ENCODE data around the gene UGT1A3.

UGT1A3 gene

DNA sequence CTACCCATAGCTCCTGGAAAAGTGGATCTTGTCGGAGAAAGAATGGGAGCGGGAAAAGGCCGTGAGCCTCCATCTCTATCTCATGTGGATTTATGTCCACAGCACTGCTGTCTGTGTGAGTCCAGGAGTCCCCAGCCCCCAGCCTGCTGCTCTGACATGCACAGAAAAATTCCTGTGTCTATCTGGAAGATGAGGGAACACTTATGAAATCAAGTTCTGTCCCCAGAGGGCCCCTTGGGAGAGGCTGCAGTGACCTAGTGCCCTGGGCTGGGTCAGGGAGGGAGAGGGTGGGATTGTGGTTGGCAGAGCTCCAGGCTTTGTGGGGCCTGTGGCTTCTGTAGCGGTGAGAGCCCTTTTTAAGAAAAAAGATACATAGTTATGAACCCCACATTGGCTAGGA is 87.9 kb downstream of the UGT1A3 start:
- no peak for DNase-seq (ENCODE audit: low read depth)

DNA sequence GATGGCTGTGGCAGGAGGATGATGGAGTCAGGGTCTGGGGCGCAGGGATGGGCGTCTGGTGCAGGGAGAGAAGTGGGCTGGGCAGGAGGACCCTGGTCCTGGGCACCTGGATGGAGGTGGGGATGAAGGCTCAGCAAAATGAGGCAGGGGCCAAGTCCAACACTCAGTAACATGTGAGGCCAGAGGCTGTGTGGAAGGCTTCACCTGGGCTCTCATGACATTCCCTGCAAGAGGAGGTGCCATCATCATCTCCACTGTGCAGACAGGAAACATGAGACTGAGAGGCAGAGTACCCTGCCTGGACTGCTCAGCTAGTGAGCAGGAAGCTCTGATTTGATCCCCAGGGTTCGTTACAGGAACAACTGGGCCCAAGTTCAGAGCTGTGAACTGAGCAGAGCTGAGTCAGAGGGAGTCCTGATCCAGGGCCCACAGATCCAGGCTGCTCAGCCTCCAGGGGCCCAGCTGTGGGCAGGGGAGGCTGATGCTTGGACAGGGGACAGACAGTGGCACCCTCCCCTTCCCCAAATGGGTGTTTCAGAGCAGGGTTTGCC is 88.6 kb downstream of the UGT1A3 start:
- DNase-seq (ENCODE audit: low read depth), result no peak

DNA sequence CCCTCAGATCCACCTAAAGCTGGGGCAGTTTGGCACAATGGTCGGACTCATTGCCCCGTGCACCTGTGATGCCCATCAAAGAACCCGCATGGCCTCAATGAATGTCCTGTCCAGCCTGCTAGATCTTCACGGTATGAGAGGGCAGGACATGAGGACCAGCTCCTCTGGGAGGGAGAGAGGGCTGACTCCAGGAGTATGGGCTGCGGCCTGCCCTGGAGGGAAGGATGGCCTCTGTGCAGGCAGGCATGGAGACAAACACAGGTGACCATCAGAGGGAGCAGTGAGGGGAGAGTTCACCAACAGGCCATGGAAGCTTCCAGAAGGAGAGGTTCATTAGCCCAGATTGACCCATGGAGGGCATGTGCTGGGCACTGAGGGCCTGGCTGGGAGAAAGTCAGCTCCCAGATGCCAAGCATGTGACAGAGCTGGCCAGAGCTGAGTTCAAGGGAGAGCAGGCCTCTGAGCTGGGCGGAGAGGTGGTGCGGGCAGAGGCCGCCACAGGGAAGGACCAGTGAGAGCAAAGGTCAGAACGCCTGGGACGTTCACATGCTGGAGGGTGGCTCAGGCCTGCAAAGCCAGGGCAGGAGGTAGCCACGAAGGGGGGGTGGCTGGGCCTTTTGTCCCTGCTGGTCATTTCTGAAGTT is 89.3 kb downstream of the UGT1A3 start:
- DNase-seq (ENCODE audit: low read depth), result no peak

DNA sequence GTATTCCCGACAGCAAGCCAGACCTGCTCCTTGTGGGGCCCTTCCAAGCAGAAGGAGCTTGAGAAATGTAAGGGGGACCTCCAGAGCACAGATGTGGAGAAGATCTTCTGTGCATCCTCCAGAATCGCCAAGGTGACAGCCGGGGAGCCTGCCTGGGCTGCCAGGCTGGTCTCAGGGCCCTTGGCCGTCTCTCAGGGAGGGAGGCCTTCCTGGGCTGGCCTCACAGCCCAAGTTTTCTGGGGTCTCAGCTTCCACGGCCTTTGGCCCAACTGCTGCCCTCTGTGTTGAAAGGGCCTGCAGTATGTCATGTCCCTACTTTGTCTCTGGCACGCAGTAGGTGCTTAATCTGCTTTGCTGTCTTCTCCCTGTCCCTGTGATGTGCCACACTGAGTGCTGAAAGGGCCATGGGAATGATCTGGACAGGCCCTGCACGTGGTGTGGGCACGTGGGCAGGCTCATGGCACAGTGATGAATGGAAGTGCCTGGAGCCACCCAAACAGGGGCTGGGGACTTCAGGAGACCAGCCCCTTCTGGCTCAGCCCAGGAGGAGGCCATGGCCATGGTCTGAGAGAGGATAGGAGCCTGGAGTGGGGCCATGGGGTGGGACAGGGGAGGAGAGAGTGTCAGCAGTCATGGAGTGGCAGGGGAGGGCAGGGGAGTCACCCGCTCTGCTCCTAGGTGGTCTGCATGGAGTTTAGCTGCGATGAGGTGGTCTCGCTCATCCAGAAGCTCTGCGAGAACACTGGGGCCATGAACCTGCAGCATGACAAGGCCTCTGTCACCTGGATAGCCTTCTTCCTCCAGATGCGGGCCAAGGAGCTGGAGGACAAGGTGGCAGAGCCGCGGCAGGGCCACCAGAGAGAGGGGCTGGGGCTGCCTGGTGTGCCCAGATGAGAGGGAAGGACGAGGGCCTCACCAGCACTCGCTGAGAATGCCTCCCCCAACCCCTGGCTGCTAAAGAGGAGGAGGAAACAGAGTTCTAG is 90.1 kb downstream of the UGT1A3 start:
- DNase-seq (ENCODE audit: low read depth), result no peak

DNA sequence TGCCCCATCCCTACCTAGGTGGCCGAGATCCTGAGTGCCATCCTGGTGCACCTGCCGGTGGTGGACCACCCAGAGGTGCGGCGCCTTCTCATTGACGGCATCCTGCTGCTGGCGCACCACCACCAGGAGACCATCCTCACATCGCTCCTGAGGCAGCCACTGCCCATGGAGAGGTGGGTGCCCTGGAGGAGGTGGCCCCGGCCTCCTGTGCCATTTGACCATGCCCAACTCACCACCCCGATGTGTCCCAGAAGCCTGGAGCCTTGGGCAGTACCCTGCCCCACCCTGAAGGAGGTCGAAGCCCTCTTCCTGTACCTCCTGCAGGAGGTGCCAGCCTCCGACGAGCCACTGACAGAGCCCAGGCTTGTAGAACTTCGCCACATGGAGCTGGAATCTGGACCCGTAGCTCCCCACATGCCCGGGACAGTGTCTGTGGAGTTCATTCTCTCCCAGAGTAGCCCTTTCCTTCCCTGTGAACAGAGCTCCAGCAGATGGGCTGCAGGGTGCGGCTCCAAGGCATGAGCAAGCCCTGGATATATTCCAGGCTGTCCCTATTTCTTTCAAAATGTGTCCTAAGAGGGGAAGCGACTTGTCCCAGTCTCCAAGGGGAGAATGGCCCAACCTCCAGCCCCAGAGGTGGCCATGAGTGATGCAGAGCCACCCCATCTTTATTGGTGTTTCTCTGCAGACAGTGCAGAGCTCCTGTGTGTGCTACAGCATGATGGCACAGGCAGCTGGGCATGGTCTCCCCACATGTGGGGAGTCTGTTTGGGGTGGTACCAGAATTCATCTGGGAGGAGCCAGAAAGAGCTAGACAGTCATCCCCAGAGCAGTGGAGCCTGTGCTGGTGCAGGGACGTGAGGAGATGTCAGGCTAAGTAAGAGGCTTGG is 91.3 kb downstream of the UGT1A3 start:
- no peak for DNase-seq (ENCODE audit: low read depth)

DNA sequence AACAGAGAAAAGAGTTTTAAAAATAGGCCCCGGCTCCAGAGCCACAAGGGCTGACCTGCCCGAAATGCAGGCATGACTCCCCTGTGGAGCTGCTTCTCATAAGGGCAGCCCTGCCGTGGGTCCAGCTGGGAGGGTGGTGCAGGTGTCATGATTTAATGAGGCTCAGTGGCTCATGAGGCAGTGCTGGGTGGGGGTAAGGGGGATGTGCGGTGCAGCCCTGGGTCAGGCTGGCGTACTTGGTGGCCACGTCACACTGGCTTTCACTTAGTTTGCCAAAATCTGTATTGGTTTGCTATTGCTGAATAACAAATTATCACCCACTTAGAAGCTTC is 91.9 kb downstream of the UGT1A3 start:
- DNase-seq (ENCODE audit: low read depth), result no peak

DNA sequence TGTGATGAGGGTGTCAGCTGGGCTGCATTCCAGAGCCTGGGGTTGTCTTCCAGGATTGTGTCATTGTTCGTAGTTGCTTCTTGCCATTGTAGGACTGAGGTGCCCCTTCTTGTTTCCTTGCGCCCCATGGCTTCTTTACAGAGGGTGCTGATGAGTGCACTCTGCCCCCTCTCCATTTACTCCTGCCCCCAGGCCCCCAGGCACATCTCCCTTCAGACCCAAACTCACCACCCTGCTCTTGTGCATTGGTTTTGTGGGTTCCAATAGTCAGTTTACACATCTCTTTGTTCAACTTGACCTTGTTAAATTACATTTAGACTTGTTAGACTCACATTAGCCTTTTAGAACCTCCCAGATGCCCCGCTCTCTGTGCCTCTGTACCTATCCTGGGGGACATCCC is 92.4 kb downstream of the UGT1A3 start:
- no peak for DNase-seq (ENCODE audit: low read depth)

DNA sequence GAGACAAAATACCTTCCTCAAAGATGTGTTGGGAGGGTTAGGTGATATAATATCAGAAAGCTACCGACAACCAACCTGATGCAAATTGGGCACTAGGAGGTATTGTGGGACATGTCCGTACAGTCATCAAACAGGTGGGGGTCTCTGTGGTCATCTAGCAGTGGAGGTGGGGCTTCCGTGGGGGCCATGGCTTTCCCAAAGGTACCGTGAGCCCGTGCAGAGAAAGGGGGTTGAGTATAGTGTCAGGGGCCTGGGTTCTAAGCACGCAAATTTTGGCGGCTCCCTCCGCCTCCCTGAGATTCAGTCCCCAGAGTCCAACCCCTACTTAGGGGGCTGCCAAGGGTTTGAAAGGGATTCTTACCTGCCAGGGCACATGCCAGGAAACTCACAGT is 92.9 kb downstream of the UGT1A3 start:
- DNase-seq (ENCODE audit: low read depth), result no peak

DNA sequence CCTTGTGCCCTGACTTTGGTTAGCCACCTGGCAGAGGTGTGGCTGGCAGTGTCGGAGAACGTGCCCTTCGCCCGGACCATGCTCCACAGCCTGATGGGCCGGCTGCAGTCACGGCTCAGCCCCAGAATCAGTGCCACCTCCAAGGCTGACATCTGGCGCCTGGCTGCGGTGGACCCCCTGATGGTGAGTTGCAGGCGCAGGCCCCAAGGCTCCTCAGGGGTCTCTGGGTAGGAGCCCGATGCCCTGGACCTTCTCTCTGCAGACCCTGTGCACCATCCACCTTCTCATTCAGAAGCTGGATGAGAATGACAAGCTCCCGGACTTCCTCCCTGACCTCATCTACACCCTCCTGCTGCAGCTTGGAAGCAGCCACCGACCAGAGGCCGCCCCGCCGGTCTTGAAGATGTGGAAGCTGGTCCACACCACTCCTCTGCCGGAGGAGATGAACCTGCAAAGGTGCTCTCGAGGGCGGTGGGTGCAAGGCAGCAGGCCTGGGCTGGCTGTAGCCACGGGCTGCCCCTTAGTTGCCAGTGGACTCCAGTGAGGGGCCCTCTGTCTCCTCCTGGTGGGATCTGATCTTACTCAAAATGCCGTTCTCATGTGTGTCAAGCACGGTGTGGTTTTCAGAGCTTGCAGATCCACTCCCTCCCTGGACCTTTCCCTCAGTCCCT is 93.4 kb downstream of the UGT1A3 start:
- DNase-seq (ENCODE audit: low read depth), result no peak

All from CMK (cell line).